PC-9 (cell line): ENCODE results near the gene AP3S2. TPM values are rescaled to one million over a fixed set of nuclear protein-coding genes. Genes with fewer than 3 reads are reported as not detected.

Experiments used
- BruUV-seq: library from RNA; stranded (reverse); fragments of 400-500 nt; replicated peaks from 2 replicates; lab custom pipeline; 2021; lab: Mats Ljungman, UMichigan
- CTCF ChIA-PET: fragments of 300-600 bp; sonication (Branson Sonifier 250); formaldehyde crosslinking; loops from one replicate; lab custom pipeline; 2022; ENCODE audit warnings: antibody characterized with exemption; lab: Charles Lee
- POLR2A ChIA-PET: fragments of 300-600 bp; sonication (Branson Sonifier 250); formaldehyde crosslinking; loops from one replicate; lab custom pipeline; 2022; ENCODE audit warnings: antibody characterized with exemption; ENCODE audit not compliant: unreplicated experiment; lab: Charles Lee
- DNase-seq, 2 experiments: peaks; one replicate each; pipeline versions ENCODE4 v3.0.0 to v3.0.0-alpha.2; 2015 to 2022; ENCODE audit warnings: mixed read lengths in 1 of 2
- H2AFZ ChIP-seq: fragments of 200-600 bp; sonication (generic); 2 replicates; pipeline ENCODE4 v1.8.1; 2017; ENCODE audit warnings: antibody characterized with exemption
- H3F3A ChIP-seq: fragments of 200-600 bp; sonication (generic); 2 replicates; pipeline ENCODE4 v1.8.1; 2017; ENCODE audit warnings: antibody characterized with exemption, mild to moderate bottlenecking, low read depth; ENCODE audit not compliant: insufficient read depth
- H3K27ac ChIP-seq: fragments of 200-600 bp; sonication (generic); 2 replicates; pipeline ENCODE4 v1.6.1; 2016; ENCODE audit warnings: mixed run types
- H3K27me3 ChIP-seq: fragments of 200-600 bp; sonication (generic); 2 replicates; pipeline ENCODE4 v1.6.1; 2016; ENCODE audit warnings: low read depth, mixed run types; ENCODE audit not compliant: insufficient read depth
- H3K36me3 ChIP-seq: fragments of 200-600 bp; sonication (generic); 2 replicates; pipeline ENCODE4 v1.6.1; 2016; ENCODE audit warnings: low read depth, mixed run types
- H3K4me1 ChIP-seq: fragments of 200-600 bp; sonication (generic); replicated peaks from 2 replicates; pipeline ENCODE4 v1.6.1; 2016; ENCODE audit warnings: mixed run types; ENCODE audit not compliant: insufficient read depth
- H3K4me2 ChIP-seq: fragments of 200-600 bp; sonication (generic); 2 replicates; pipeline ENCODE4 v1.6.1; 2017; ENCODE audit warnings: mixed run types
- H3K4me3 ChIP-seq: fragments of 200-600 bp; sonication (generic); 2 replicates; pipeline ENCODE4 v1.6.1; 2016; ENCODE audit warnings: mixed run types
- H3K79me2 ChIP-seq: fragments of 200-600 bp; sonication (generic); 2 replicates; pipeline ENCODE4 v1.6.1; 2017; ENCODE audit warnings: low read depth, mixed run types
- H3K9me2 ChIP-seq: fragments of 200-600 bp; sonication (generic); 2 replicates; pipeline ENCODE4 v1.8.1; 2017; ENCODE audit warnings: mild to moderate bottlenecking; ENCODE audit not compliant: insufficient read depth
- H3K9me3 ChIP-seq: fragments of 200-600 bp; sonication (generic); 2 replicates; pipeline ENCODE4 v1.8.1; 2016; ENCODE audit warnings: low read depth; ENCODE audit not compliant: insufficient read depth
- H4K20me1 ChIP-seq: fragments of 200-600 bp; sonication (generic); 2 replicates; pipeline ENCODE4 v1.8.1; 2017; ENCODE audit not compliant: insufficient read depth
- CTCF ChIP-seq: fragments of 200-600 bp; sonication (generic); conservative IDR thresholded peaks from 2 replicates; pipeline ENCODE4 v1.6.1; 2017; ENCODE audit warnings: mixed run types, antibody characterized with exemption, mild to moderate bottlenecking, moderate library complexity
- EZH2 ChIP-seq: fragments of 200-600 bp; sonication (generic); IDR thresholded peaks from 2 replicates; pipeline ENCODE4 v1.8.0; 2017; ENCODE audit warnings: antibody characterized with exemption, low read depth
- intact Hi-C: fragments of 100-400 bp; cut with micrococcal nuclease; formaldehyde crosslinking; loops from one replicate; pipeline ENCODE4 v1.10.0; 2022; ENCODE audit not compliant: unreplicated experiment
- total RNA-seq: library from RNA; stranded (reverse); gene quantifications from 2 replicates; pipeline ENCODE4 v1.2.3, GENCODE V29; 2021

The AP3S2 gene
- total RNA-seq, 1 experiment from 2014 or later = 57.6 TPM

GRCh38 chr15:89801471-89802195 lies 92.2 kb downstream of the AP3S2 start:
- peaks cover 6% of the 10 kb centered on the region for H3K79me2 ChIP-seq
- POLR2A ChIA-PET = no interaction called here
- no peak for DNase-seq
- CTCF ChIA-PET = no interaction called here
- H3K27ac ChIP-seq = no peak overlapping the region
- H3K4me2 ChIP-seq = no peak overlapping the region
- H4K20me1 ChIP-seq = no peaks in the 10 kb centered on the region
- H3K9me3 ChIP-seq = no peaks in the 10 kb centered on the region
- intact Hi-C loops = no loop called here
- no peaks in the 10 kb centered on the region for H3K4me1 ChIP-seq
- H3K4me3 ChIP-seq = no peak overlapping the region
- TF ChIP-seq CTCF (no peak), EZH2 (no peak)
- no peaks in the 10 kb centered on the region for H3K9me2 ChIP-seq
- no TSS peak for BruUV-seq
- no peaks in the 10 kb centered on the region for H3K27me3 ChIP-seq
- H3F3A ChIP-seq = peaks cover 26% of the 10 kb centered on the region
- H2AFZ ChIP-seq = no peak overlapping the region
- peaks cover 44% of the 10 kb centered on the region for H3K36me3 ChIP-seq

- H3K36me3 ChIP-seq = peaks cover 44% of the 10 kb centered on the region
- no peaks in the 10 kb centered on the region for H3K9me3 ChIP-seq
- no peaks in the 10 kb centered on the region for H4K20me1 ChIP-seq
- peaks cover 5% of the 10 kb centered on the region for H3K4me1 ChIP-seq
- no TSS peak for BruUV-seq
- no peaks in the 10 kb centered on the region for H3K79me2 ChIP-seq
- H3K9me2 ChIP-seq = no peaks in the 10 kb centered on the region
- TF ChIP-seq EZH2 (no peak), CTCF (no peak)
- POLR2A ChIA-PET = no interaction called here
- no peak overlapping the region for H2AFZ ChIP-seq
- CTCF ChIA-PET = no interaction called here
- no peak for DNase-seq
- no peak overlapping the region for H3K4me3 ChIP-seq
- H3K4me2 ChIP-seq = no peak overlapping the region
- H3F3A ChIP-seq = peaks cover 28% of the 10 kb centered on the region
- intact Hi-C loops = loop anchor here (5.0 kb wide), 1 partner anchor 38 kb away; no protein-coding TSS in a partner anchor
- H3K27ac ChIP-seq = no peak overlapping the region
- H3K27me3 ChIP-seq = no peaks in the 10 kb centered on the region
These were observed 93.8 kb downstream of the AP3S2 start for GRCh38 chr15:89799918-89800498.

- Histone ChIP-seq H3K9me3 (no peaks in the 10 kb centered on the region), H3K79me2 (no peaks in the 10 kb centered on the region), H3K4me2 (no peak overlapping the region), H3F3A (peaks cover 32% of the 10 kb centered on the region), H3K36me3 (peaks cover 38% of the 10 kb centered on the region), H3K4me3 (no peak overlapping the region), H3K4me1 (peaks cover 9% of the 10 kb centered on the region), H3K27me3 (no peaks in the 10 kb centered on the region), H3K9me2 (no peaks in the 10 kb centered on the region), H3K27ac (no peak overlapping the region), H2AFZ (no peak overlapping the region), H4K20me1 (no peaks in the 10 kb centered on the region)
- intact Hi-C loops = loop anchor here (5.0 kb wide), 1 partner anchor 37 kb away; no protein-coding TSS in a partner anchor
- ChIA-PET CTCF (no interaction called here), POLR2A (no interaction called here)
- TF ChIP-seq EZH2 (no peak), CTCF (no peak)
- no TSS peak for BruUV-seq
- DNase-seq = no peak
These were observed 94.5 kb downstream of the AP3S2 start for GRCh38 chr15:89799011-89799911.
